IPS-20b (cell line): Measurements from ENCODE around the gene ABR.
A peak's percentile ranks its signal among the peaks of the same experiment; 100 is the strongest.
"Not testable (repeated sequence)": the region's sequence is repeated elsewhere in the genome, so short reads cannot be mapped to it uniquely, and the experiment has no call there.

ENCODE experiments used
- H3K27ac ChIP-seq: one replicate; pipeline ENCODE4 v1.5.1; 2013; ENCODE audit warnings: low read length
- H3K27me3 ChIP-seq: 2 replicates; pipeline ENCODE4 v1.6.1; 2013; ENCODE audit warnings: mild to moderate bottlenecking, low read length, inconsistent platforms; ENCODE audit not compliant: insufficient read depth
- H3K36me3 ChIP-seq: 2 replicates; pipeline ENCODE4 v1.6.1; 2013; ENCODE audit warnings: low read depth, mild to moderate bottlenecking, inconsistent platforms, low read length, moderate library complexity; ENCODE audit not compliant: insufficient read depth
- H3K4me1 ChIP-seq: 2 replicates; pipeline ENCODE4 v1.6.1; 2013; ENCODE audit warnings: mild to moderate bottlenecking, control low read depth, inconsistent platforms, low read length, moderate library complexity; ENCODE audit not compliant: insufficient read depth
- H3K4me3 ChIP-seq: 2 replicates; pipeline ENCODE4 v1.5.1; 2013; ENCODE audit warnings: mild to moderate bottlenecking, low read length, inconsistent platforms
- H3K9ac ChIP-seq: 2 replicates; pipeline ENCODE4 v1.6.1; 2013; ENCODE audit warnings: low read depth, mild to moderate bottlenecking, inconsistent platforms, low read length, moderate library complexity
- H3K9me3 ChIP-seq: 2 replicates; pipeline ENCODE4 v1.6.1; 2013; ENCODE audit warnings: mild to moderate bottlenecking, low read depth, low read length, inconsistent platforms; ENCODE audit not compliant: insufficient read depth

Gene ABR

GRCh38 chr17:1077581-1077985 lies 102.2 kb downstream of the ABR start:
- Histone ChIP-seq H3K27me3 (peaks cover 14% of the 10 kb centered on the region), H3K9ac (no peak overlapping the region), H3K27ac (no peak overlapping the region), H3K4me3 (peak overlapping the region; percentile 53; the same call in 1 of the 2 replicates), H3K4me1 (peaks cover 7% of the 10 kb centered on the region), H3K36me3 (no peaks in the 10 kb centered on the region), H3K9me3 (no peaks in the 10 kb centered on the region)

- no peaks in the 10 kb centered on the region for H3K9me3 ChIP-seq
- H3K4me3 ChIP-seq = no peak overlapping the region
- no peak overlapping the region for H3K27ac ChIP-seq
- no peaks in the 10 kb centered on the region for H3K36me3 ChIP-seq
- H3K27me3 ChIP-seq = peaks cover 14% of the 10 kb centered on the region
- peaks cover 7% of the 10 kb centered on the region for H3K4me1 ChIP-seq
- no peak overlapping the region for H3K9ac ChIP-seq
Observed at GRCh38 chr17:1076982-1077302, 102.8 kb downstream of the ABR start.

GRCh38 chr17:1076299-1076981 lies 103.3 kb downstream of the ABR start:
- no peak overlapping the region for H3K9ac ChIP-seq
- H3K4me3 ChIP-seq = no peak overlapping the region
- H3K36me3 ChIP-seq = no peaks in the 10 kb centered on the region
- H3K9me3 ChIP-seq = no peaks in the 10 kb centered on the region
- H3K27ac ChIP-seq = no peak overlapping the region
- H3K4me1 ChIP-seq = peaks cover 7% of the 10 kb centered on the region
- peaks cover 14% of the 10 kb centered on the region for H3K27me3 ChIP-seq

GRCh38 chr17:1074886-1075605 lies 104.7 kb downstream of the ABR start:
- no peak overlapping the region for H3K9ac ChIP-seq
- peaks cover 7% of the 10 kb centered on the region for H3K4me1 ChIP-seq
- H3K27ac ChIP-seq = no peak overlapping the region
- H3K9me3 ChIP-seq = no peaks in the 10 kb centered on the region
- H3K27me3 ChIP-seq = peaks cover 14% of the 10 kb centered on the region
- H3K4me3 ChIP-seq = no peak overlapping the region
- H3K36me3 ChIP-seq = no peaks in the 10 kb centered on the region

GRCh38 chr17:1073963-1074625 lies 105.7 kb downstream of the ABR start:
- not testable (repeated sequence) for H3K27ac ChIP-seq, H3K4me3 ChIP-seq, H3K4me1 ChIP-seq, H3K9me3 ChIP-seq, H3K36me3 ChIP-seq, H3K9ac ChIP-seq
- H3K27me3 ChIP-seq = peaks cover 11% of the 10 kb centered on the region

- 0 out of 2 replicates have a peak, but pooled peaks cover 4% of the 10 kb centered on the region for H3K36me3 ChIP-seq
- H3K4me3 ChIP-seq = no peak overlapping the region
- H3K27ac ChIP-seq = no peak overlapping the region
- H3K4me1 ChIP-seq = peaks cover 4% of the 10 kb centered on the region; the same call in 1 of the 2 replicates
- no peak overlapping the region for H3K9ac ChIP-seq
- no peaks in the 10 kb centered on the region for H3K9me3 ChIP-seq
- peaks cover 4% of the 10 kb centered on the region; the same call in 1 of the 2 replicates for H3K27me3 ChIP-seq
Observed at GRCh38 chr17:1073241-1073962, 106.4 kb downstream of the ABR start.

- Histone ChIP-seq H3K27ac (no peak overlapping the region), H3K9ac (no peak overlapping the region), H3K36me3 (peaks cover 8% of the 10 kb centered on the region; the same call in 1 of the 2 replicates), H3K4me1 (peaks cover 4% of the 10 kb centered on the region; the same call in 1 of the 2 replicates), H3K4me3 (no peak overlapping the region), H3K9me3 (no peaks in the 10 kb centered on the region), H3K27me3 (no peaks in the 10 kb centered on the region)
Observed at GRCh38 chr17:1072551-1072961, 107.2 kb downstream of the ABR start.

GRCh38 chr17:1071103-1071825 lies 108.5 kb downstream of the ABR start:
- Histone ChIP-seq H3K27me3 (no peaks in the 10 kb centered on the region), H3K27ac (no peak overlapping the region), H3K36me3 (peaks cover 9% of the 10 kb centered on the region), H3K4me3 (no peak overlapping the region), H3K9ac (no peak overlapping the region), H3K4me1 (no peaks in the 10 kb centered on the region), H3K9me3 (no peaks in the 10 kb centered on the region)

GRCh38 chr17:1070411-1070810 lies 109.4 kb downstream of the ABR start:
- no peaks in the 10 kb centered on the region for H3K27me3 ChIP-seq
- H3K9ac ChIP-seq = no peak overlapping the region
- no peaks in the 10 kb centered on the region for H3K4me1 ChIP-seq
- peaks cover 7% of the 10 kb centered on the region; the same call in 1 of the 2 replicates for H3K9me3 ChIP-seq
- H3K36me3 ChIP-seq = peaks cover 13% of the 10 kb centered on the region
- no peak overlapping the region for H3K27ac ChIP-seq
- H3K4me3 ChIP-seq = no peak overlapping the region

GRCh38 chr17:1069847-1070246 lies 109.9 kb downstream of the ABR start:
- Histone ChIP-seq H3K36me3 (peaks cover 13% of the 10 kb centered on the region), H3K9ac (no peak overlapping the region), H3K9me3 (peaks cover 8% of the 10 kb centered on the region; the same call in 1 of the 2 replicates)

GRCh38 chr17:1068356-1068755 lies 111.4 kb downstream of the ABR start:
- peaks cover 13% of the 10 kb centered on the region for H3K36me3 ChIP-seq
- H3K4me3 ChIP-seq = no peak overlapping the region
- no peaks in the 10 kb centered on the region for H3K27me3 ChIP-seq
- H3K9ac ChIP-seq = no peak overlapping the region
- no peaks in the 10 kb centered on the region for H3K4me1 ChIP-seq
- H3K27ac ChIP-seq = no peak overlapping the region
- peaks cover 8% of the 10 kb centered on the region; the same call in 1 of the 2 replicates for H3K9me3 ChIP-seq

More at GRCh38 chr17:1069847-1070246, 109.9 kb downstream of the ABR start:
- Histone ChIP-seq H3K4me3 (no peak overlapping the region), H3K27ac (no peak overlapping the region), H3K27me3 (no peaks in the 10 kb centered on the region), H3K4me1 (no peaks in the 10 kb centered on the region)
